MCF 10A (cell line): ENCODE results near the gene NTMT1. TPM values are rescaled to one million over a fixed set of nuclear protein-coding genes. Genes with fewer than 3 reads are reported as not detected.

Experiments
- BruUV-seq: library from RNA; stranded (reverse); fragments of 400-500 nt; replicated peaks from 2 replicates; lab custom pipeline; 2021; lab: Mats Ljungman, UMichigan
- CTCF ChIA-PET: fragments of 300-600 bp; sonication (Branson Sonifier 250); formaldehyde crosslinking; extraction: SDS; loops from one replicate; lab custom pipeline; 2021; ENCODE audit warnings: antibody characterized with exemption, inconsistent platforms; lab: Yijun Ruan, JAX
- POLR2A ChIA-PET: fragments of 300-600, 350-650 bp; sonication (Branson Sonifier 250); formaldehyde crosslinking; extraction: SDS; loops from one replicate; lab custom pipeline; 2020; ENCODE audit warnings: antibody characterized with exemption, inconsistent platforms; lab: Yijun Ruan, JAX
- DNase-seq: peaks from one replicate; pipeline ENCODE4 v3.0.0-alpha.2; 2018; ENCODE audit not compliant: unreplicated experiment
- H3K27ac Mint-ChIP-seq: one replicate; pipeline ENCODE4 v1.8.0; 2022; ENCODE audit warnings: mild to moderate bottlenecking, low read depth, mixed read lengths; ENCODE audit not compliant: unreplicated experiment
- H3K27me3 Mint-ChIP-seq: one replicate; pipeline ENCODE4 v1.8.0; 2022; ENCODE audit warnings: mixed read lengths; ENCODE audit not compliant: insufficient read depth, unreplicated experiment
- H3K36me3 Mint-ChIP-seq: one replicate; pipeline ENCODE4 v1.8.0; 2022; ENCODE audit warnings: mild to moderate bottlenecking, moderate library complexity, mixed read lengths; ENCODE audit not compliant: insufficient read depth, unreplicated experiment
- H3K4me1 Mint-ChIP-seq: one replicate; pipeline ENCODE4 v1.8.0; 2022; ENCODE audit warnings: mixed read lengths; ENCODE audit not compliant: insufficient read depth, unreplicated experiment
- H3K4me3 Mint-ChIP-seq: one replicate; pipeline ENCODE4 v1.8.0; 2022; ENCODE audit warnings: mild to moderate bottlenecking, moderate library complexity, mixed read lengths; ENCODE audit not compliant: unreplicated experiment
- H3K9me3 Mint-ChIP-seq: one replicate; pipeline ENCODE4 v1.8.0; 2022; ENCODE audit warnings: mixed read lengths; ENCODE audit not compliant: unreplicated experiment
- intact Hi-C: fragments of 100-400 bp; cut with micrococcal nuclease; formaldehyde crosslinking; loops from 2 replicates; pipeline ENCODE4 v1.14.1; 2022
- total RNA-seq: library from RNA; stranded (reverse); gene quantifications from 2 replicates; pipeline ENCODE4 v1.2.3, GENCODE V29; 2022
- TF ChIP-seq, protein P1 (sequence below): fragments of 200-600 bp; IDR thresholded peaks from one replicate; pipeline ENCODE4 v1.8.0; 2022; ENCODE audit warnings: antibody characterized with exemption, mild to moderate bottlenecking; ENCODE audit not compliant: unreplicated experiment

The NTMT1 gene
- total RNA-seq, 1 experiment from 2014 or later = 49.2 TPM

DNA sequence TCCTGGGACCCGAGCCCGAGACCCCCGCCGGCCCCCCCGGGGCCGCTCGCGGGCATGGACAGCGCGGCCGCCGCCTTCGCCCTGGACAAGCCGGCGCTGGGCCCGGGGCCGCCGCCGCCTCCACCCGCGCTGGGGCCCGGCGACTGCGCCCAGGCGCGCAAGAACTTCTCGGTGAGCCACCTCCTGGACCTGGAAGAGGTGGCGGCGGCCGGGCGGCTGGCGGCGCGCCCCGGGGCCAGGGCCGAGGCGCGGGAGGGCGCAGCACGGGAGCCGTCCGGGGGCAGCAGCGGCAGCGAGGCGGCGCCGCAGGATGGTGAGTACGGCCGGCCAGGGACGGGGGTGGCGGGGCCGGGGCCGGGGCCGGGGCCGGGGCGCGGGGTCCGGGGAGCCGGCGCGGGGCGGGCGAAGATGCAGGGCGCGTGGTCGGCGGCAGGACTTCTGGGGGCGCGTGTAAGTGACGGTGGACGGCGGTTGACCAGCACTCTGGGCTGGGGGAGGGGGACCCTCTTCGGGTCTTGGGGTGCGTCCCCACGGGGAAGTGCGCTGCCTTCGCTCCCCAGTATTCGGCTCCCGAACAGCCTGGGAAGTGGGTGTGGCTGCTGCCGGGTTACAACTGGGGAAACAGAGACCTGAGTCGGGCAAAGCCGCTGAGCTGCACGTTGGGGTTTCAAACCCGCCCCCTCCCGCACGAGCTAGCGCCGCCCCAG is 40.0 kb downstream of the NTMT1 start:
- POLR2A ChIA-PET = no interaction called here
- no peaks in the 10 kb centered on the region for H3K9me3 Mint-ChIP-seq
- H3K27me3 Mint-ChIP-seq = peaks cover 19% of the 10 kb centered on the region
- no peaks in the 10 kb centered on the region for H3K4me1 Mint-ChIP-seq
- intact Hi-C loops = no loop called here
- H3K27ac Mint-ChIP-seq = no peak overlapping the region
- H3K36me3 Mint-ChIP-seq = no peaks in the 10 kb centered on the region
- CTCF ChIA-PET = no interaction called here
- H3K4me3 Mint-ChIP-seq = no peak overlapping the region
- TF ChIP-seq, protein P1, sequence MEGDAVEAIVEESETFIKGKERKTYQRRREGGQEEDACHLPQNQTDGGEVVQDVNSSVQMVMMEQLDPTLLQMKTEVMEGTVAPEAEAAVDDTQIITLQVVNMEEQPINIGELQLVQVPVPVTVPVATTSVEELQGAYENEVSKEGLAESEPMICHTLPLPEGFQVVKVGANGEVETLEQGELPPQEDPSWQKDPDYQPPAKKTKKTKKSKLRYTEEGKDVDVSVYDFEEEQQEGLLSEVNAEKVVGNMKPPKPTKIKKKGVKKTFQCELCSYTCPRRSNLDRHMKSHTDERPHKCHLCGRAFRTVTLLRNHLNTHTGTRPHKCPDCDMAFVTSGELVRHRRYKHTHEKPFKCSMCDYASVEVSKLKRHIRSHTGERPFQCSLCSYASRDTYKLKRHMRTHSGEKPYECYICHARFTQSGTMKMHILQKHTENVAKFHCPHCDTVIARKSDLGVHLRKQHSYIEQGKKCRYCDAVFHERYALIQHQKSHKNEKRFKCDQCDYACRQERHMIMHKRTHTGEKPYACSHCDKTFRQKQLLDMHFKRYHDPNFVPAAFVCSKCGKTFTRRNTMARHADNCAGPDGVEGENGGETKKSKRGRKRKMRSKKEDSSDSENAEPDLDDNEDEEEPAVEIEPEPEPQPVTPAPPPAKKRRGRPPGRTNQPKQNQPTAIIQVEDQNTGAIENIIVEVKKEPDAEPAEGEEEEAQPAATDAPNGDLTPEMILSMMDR = no peak
- DNase-seq = no peak
- BruUV-seq = no TSS peak

DNA sequence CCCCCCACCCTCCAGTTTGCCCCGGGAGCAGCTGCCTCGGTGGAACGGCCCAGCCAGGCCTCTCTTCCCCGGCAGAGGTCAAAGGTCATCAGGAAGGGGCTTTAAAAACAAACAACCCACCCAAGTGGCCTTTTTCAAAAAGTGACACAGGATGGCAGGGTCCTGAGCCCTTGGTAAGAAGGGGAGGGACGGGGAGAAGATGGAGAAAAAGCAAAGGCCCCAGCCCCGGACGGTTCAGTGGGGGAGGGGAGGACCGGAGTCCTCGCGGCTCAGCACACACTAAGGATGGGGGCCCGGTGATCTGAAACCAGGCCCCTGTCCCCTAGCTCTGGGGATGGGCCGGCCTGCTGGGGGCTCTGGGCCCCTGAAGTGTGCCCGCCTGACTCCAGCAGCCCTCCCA is 40.6 kb downstream of the NTMT1 start:
- CTCF ChIA-PET = no interaction called here
- intact Hi-C loops = no loop called here
- no peak overlapping the region for H3K27ac Mint-ChIP-seq
- DNase-seq = no peak
- TF ChIP-seq, protein P1 = no peak
- H3K36me3 Mint-ChIP-seq = no peaks in the 10 kb centered on the region
- H3K4me3 Mint-ChIP-seq = no peak overlapping the region
- no peaks in the 10 kb centered on the region for H3K9me3 Mint-ChIP-seq
- POLR2A ChIA-PET = no interaction called here
- peaks cover 19% of the 10 kb centered on the region for H3K27me3 Mint-ChIP-seq
- no peaks in the 10 kb centered on the region for H3K4me1 Mint-ChIP-seq
- BruUV-seq = no TSS peak

DNA sequence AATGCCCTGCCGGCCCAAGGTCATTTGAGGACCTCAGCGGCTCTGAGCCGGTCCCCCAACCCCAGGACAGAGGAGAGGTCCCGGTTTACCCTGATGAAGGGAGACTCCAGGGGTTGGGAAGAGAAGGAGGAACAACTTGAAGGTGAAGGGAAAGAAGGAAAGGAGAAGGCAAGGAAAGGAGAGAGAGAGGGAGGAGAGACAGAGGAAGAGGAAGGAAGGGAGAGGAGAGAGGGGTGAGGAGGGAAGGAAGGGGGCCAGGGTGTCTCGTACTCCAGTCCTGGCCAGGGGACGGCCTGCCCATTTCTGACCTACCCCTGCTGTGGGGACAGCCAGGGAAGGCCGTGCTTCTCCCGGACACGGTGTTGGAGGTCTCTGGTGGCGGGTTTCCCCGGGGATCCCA is 41.4 kb downstream of the NTMT1 start:
- DNase-seq = no peak
- POLR2A ChIA-PET = no interaction called here
- CTCF ChIA-PET = no interaction called here
- H3K4me3 Mint-ChIP-seq = no peak overlapping the region
- H3K4me1 Mint-ChIP-seq = no peaks in the 10 kb centered on the region
- no peaks in the 10 kb centered on the region for H3K36me3 Mint-ChIP-seq
- H3K27me3 Mint-ChIP-seq = peaks cover 19% of the 10 kb centered on the region
- H3K27ac Mint-ChIP-seq = no peak overlapping the region
- TF ChIP-seq, protein P1 = no peak
- no TSS peak for BruUV-seq
- intact Hi-C loops = no loop called here
- H3K9me3 Mint-ChIP-seq = no peaks in the 10 kb centered on the region

DNA sequence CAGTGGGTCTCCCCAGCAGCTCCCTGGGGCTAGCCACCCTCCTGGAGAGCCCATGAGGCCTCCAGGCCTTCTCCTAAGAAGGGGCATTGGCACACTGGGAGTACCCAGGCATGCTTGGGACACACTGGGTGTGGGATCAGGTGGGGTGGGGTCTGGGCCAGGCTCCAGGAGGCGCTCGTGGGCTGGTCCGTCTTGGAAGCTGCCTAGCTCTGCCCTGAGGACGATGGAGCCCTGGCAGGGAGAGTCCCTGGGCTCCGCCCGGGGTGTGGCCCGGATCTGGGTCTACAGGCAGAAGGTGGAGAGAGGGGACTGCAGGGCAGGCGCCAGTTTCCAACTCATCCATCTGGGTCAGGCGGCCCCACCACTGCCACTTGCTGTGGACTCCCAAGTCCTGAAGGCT is 41.9 kb downstream of the NTMT1 start:
- DNase-seq = no peak
- no peak overlapping the region for H3K4me3 Mint-ChIP-seq
- H3K4me1 Mint-ChIP-seq = no peaks in the 10 kb centered on the region
- no peaks in the 10 kb centered on the region for H3K36me3 Mint-ChIP-seq
- TF ChIP-seq, protein P1 = no peak
- POLR2A ChIA-PET = no interaction called here
- BruUV-seq = no TSS peak
- peaks cover 19% of the 10 kb centered on the region for H3K27me3 Mint-ChIP-seq
- no peaks in the 10 kb centered on the region for H3K9me3 Mint-ChIP-seq
- CTCF ChIA-PET = interaction anchor here (0.6 kb wide), 1 partner anchor 58 kb away, joined by 6 read pairs; no protein-coding TSS in a partner anchor
- intact Hi-C loops = no loop called here
- H3K27ac Mint-ChIP-seq = no peak overlapping the region
